Endometrium (tissue), 2 donors: ENCODE measurements around the gene RANGRF.
A peak's percentile ranks its signal among the peaks of the same experiment; 100 is the strongest.
"Not testable (repeated sequence)": the region's sequence is repeated elsewhere in the genome, so short reads cannot be mapped to it uniquely, and the experiment has no call there.

Experiments used
- FAIRE-seq: peaks from 2 replicates; lab custom pipeline; 2012; peaks lifted over from hg19 to GRCh38; lab: Jason Lieb, UNC
- donor health status: control.
- donor health status: control.

Gene RANGRF

GRCh38 chr17:8288336-8289102 lies at the start of gene RANGRF:
Gene RANGRF, plus strand, starts transcription at chr17:8288670. Its CDS starts 119 bp downstream, at chr17:8288789.
- FAIRE-seq = peak; percentile 43

- FAIRE-seq = no peak
These were observed 44.6 kb upstream of the RANGRF start for GRCh38 chr17:8243827-8244226.

GRCh38 chr17:8244768-8245167 lies 43.7 kb upstream of the RANGRF start:
- FAIRE-seq = no peak

- FAIRE-seq = no peak
These were observed 39.5 kb upstream of the RANGRF start, which contains the start of gene PFAS for GRCh38 chr17:8248751-8249607. Gene PFAS, plus strand, starts transcription at chr17:8249289. Its CDS starts 4,649 bp downstream, at chr17:8253938.

GRCh38 chr17:8249621-8250500 lies 38.6 kb upstream of the RANGRF start:
- FAIRE-seq = no peak

GRCh38 chr17:8251411-8251810 lies 37.1 kb upstream of the RANGRF start:
- not testable (repeated sequence) for FAIRE-seq

- FAIRE-seq = no peak
These were observed 34.7 kb upstream of the RANGRF start for GRCh38 chr17:8253801-8254200.

GRCh38 chr17:8254881-8255280 lies 33.6 kb upstream of the RANGRF start:
- FAIRE-seq = no peak

GRCh38 chr17:8255499-8255898 lies 33.0 kb upstream of the RANGRF start:
- no peak for FAIRE-seq

- FAIRE-seq = no peak
These were observed 32.2 kb upstream of the RANGRF start for GRCh38 chr17:8256291-8256690.

- FAIRE-seq = no peak
These were observed 31.8 kb upstream of the RANGRF start for GRCh38 chr17:8256691-8257090.

- FAIRE-seq = no peak
These were observed 30.7 kb upstream of the RANGRF start for GRCh38 chr17:8257801-8258200.

- no peak for FAIRE-seq
These were observed 24.1 kb upstream of the RANGRF start for GRCh38 chr17:8264320-8264719.

- no peak for FAIRE-seq
These were observed 23.5 kb upstream of the RANGRF start for GRCh38 chr17:8264836-8265542.

- no peak for FAIRE-seq
These were observed 21.6 kb upstream of the RANGRF start for GRCh38 chr17:8266648-8267479.

- peak; percentile 23 for FAIRE-seq
These were observed 20.9 kb upstream of the RANGRF start for GRCh38 chr17:8267480-8268147.

- FAIRE-seq = no peak
These were observed 19.7 kb upstream of the RANGRF start for GRCh38 chr17:8268550-8269298.

GRCh38 chr17:8272421-8272820 lies 16.0 kb upstream of the RANGRF start:
- FAIRE-seq = no peak

- FAIRE-seq = peak; percentile 46
These were observed 14.5 kb upstream of the RANGRF start for GRCh38 chr17:8273884-8274444.
